GM13977 (cell line): ENCODE data around the gene NCOA4.
"Not testable (repeated sequence)": the region's sequence is repeated elsewhere in the genome, so short reads cannot be mapped to it uniquely, and the experiment has no call there.

Source experiments
- DNase-seq: peaks from one replicate; pipeline ENCODE4 v3.0.0; 2012; ENCODE audit warnings: low spot score
- in situ Hi-C: fragments of 300-500 bp; cut with MboI; formaldehyde crosslinking; loops from one replicate; pipeline ENCODE4 v1.12.0; 2022; ENCODE audit warnings: low sequenced_read_pairs, low pct_unique_long_range_greater_than_20kb, mixed read lengths, inconsistent platforms; ENCODE audit not compliant: unreplicated experiment
- TF ChIP-seq, protein P1 (sequence below): IDR thresholded peaks from 2 replicates; pipeline ENCODE4 v1.5.1; 2012; ENCODE audit warnings: mild to moderate bottlenecking, control low read depth; ENCODE audit not compliant: insufficient read depth; ENCODE audit errors: extremely low read depth, missing control alignments

NCOA4 gene

DNA sequence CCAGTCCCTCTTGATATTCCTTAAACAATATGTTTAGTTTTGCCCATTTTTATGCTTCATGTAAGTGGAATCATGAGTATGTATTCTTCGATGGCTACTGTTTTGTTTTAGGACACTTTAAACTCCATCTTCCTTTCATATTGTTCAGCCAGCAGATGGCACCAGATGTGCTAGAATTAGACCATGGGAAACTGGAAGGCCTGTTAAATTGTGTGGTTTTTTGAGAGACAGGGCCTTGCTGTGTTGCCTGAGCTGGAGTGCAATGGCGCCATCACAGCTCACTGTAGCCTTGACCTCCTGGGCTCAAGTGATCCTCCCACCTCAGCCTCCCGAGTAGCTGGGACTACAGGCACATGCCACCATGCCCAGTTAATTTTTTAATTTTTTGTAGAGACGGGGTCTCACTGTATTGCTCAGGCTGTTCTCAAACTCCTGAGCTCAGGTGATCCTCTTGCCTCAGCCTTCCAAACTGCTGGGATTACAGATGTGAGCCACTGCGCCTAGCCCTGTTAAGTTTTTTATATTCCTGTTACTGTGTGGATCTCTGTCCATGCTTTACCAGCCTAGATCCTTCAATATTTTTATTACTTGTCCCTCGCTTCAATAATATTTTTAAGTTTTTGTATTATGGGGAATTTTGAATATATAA is 46.8 kb downstream of the NCOA4 start:
- DNase-seq, in situ Hi-C loops: not testable (repeated sequence)
- TF ChIP-seq, protein P1, sequence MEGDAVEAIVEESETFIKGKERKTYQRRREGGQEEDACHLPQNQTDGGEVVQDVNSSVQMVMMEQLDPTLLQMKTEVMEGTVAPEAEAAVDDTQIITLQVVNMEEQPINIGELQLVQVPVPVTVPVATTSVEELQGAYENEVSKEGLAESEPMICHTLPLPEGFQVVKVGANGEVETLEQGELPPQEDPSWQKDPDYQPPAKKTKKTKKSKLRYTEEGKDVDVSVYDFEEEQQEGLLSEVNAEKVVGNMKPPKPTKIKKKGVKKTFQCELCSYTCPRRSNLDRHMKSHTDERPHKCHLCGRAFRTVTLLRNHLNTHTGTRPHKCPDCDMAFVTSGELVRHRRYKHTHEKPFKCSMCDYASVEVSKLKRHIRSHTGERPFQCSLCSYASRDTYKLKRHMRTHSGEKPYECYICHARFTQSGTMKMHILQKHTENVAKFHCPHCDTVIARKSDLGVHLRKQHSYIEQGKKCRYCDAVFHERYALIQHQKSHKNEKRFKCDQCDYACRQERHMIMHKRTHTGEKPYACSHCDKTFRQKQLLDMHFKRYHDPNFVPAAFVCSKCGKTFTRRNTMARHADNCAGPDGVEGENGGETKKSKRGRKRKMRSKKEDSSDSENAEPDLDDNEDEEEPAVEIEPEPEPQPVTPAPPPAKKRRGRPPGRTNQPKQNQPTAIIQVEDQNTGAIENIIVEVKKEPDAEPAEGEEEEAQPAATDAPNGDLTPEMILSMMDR = peak; percentile 46

GRCh38 chr10:45981367-45981766 is 49.1 kb downstream of the NCOA4 start:
- in situ Hi-C loops, DNase-seq: not testable (repeated sequence)

GRCh38 chr10:45978554-45978953 is 51.9 kb downstream of the NCOA4 start:
- in situ Hi-C loops = not testable (repeated sequence)

DNA sequence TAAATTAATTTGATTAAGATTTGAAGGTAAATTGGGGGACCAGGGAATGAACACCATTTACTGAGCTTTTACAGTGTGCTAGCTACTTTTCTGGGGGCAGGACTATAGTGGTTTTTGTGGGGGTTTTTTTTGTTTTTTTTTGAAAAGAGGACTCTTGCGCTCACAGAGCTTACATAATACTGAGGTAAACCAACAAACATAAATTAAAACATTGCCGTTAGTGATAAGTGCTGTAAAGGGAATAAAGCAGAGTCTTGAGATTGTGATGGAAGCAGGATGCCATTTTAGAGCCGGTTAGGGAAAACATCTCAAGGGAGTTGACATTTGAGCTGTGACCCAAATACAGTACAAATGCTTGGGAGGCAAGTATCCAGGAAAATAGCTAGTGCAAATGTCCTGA is 56.4 kb downstream of the NCOA4 start:
- in situ Hi-C loops, DNase-seq: not testable (repeated sequence)

More at GRCh38 chr10:45978554-45978953, 51.9 kb downstream of the NCOA4 start:
- not testable (repeated sequence) for DNase-seq

DNA sequence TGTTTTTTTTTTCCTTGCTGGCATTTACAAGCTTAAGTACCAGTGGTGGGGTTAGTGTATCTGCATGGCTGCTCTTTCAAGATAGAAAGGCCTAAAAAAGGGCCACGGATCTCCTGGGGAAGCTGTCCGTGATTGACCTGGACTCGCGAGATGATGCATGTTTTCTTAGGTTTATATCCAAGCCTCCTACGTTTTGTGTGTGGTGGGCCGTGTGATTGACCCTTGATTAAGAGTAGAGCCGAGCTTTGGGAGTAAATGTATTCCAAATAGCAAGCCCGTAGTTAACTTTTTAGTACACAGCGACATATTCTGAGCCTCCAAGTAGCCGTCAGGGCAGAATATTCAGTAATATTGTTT is 57.6 kb downstream of the NCOA4 start:
- DNase-seq, in situ Hi-C loops: not testable (repeated sequence)

- in situ Hi-C loops = not testable (repeated sequence)
- peak; percentile 53 for DNase-seq
Observed at GRCh38 chr10:45972106-45972812, 58.2 kb downstream of the NCOA4 start, which contains the start of gene TIMM23. TIMM23 (plus strand) TSS chr10:45972489; CDS start chr10:45972625, 136 bp downstream.

DNA sequence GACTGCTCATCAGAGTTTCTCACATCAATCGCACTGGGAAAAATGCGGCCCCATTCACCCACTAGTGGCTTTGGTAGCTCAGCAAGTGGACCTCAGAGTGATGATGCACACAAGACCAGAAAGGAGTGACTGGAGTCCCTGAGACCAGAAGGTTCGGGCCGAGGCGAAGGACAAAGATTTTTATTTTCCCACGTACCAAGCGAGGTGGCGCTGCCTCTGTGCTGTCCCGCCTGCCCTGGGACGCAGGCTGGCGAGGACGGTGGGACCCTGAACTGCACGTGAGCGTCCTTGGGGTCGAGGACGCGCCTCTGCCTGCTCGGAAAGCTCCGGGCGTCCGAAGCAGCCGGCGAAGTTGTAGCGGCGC is 58.7 kb downstream of the NCOA4 start:
- in situ Hi-C loops, DNase-seq: not testable (repeated sequence)

DNA sequence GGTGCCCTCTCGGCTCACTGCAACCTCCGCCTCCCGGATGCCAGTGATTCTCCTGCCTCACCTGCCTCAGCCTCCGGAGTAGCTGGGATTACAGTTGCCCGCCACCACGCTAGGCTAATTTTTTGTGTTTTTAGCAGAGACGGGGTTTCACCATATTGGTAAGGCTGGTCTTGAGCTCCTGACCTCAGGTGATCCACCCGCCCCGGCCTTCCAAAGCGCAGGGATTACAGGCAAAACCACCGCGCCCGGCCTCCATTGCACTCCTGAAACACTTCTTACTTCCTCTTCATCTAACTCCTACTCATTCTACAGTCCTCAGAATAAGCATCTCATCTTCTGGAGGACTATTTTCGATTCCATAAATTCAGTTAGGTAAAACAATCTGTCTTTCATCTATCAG is 59.4 kb downstream of the NCOA4 start:
- in situ Hi-C loops, DNase-seq: not testable (repeated sequence)

GRCh38 chr10:45962686-45963452 is 67.6 kb downstream of the NCOA4 start:
- in situ Hi-C loops, DNase-seq: not testable (repeated sequence)

GRCh38 chr10:45957928-45958327 is 72.5 kb downstream of the NCOA4 start:
- in situ Hi-C loops, DNase-seq: not testable (repeated sequence)

GRCh38 chr10:45956634-45957033 is 73.8 kb downstream of the NCOA4 start:
- DNase-seq, in situ Hi-C loops: not testable (repeated sequence)
